ENCODE results near the gene UMODL1.

The UMODL1 gene

DNA sequence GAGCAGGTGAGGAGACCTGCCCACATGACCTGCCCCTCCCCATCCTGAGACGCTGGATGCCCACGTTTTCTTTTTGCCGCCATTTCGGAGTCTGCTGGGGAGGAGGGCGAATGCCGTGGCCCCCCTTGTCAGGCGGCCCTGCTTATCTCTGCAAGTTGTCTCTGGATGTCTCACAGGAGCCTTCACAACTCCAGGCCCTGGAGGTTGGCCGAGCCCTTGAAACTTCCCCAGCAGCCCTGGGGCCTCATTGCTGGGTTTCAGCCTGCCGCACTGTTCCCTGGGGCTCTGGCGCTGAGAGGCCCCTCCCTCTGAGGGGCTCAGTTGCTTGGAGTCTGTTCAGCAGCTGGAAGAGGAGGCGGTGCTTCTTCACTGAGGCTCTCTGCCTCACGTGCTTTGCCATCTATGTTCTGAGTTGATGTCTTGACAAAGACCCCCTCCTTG is 31.2 kb upstream of the UMODL1 start:
- no peak for DNase-seq (ENCODE audit: low read depth in 2 of 2)

GRCh38 chr21:42040411-42041180 is 30.5 kb upstream of the UMODL1 start:
- no peak for DNase-seq (ENCODE audit: low read depth in 2 of 2)

- DNase-seq (ENCODE audit: low read depth in 2 of 2) = no peak
These were observed 29.9 kb upstream of the UMODL1 start for GRCh38 chr21:42041246-42041645.

DNA sequence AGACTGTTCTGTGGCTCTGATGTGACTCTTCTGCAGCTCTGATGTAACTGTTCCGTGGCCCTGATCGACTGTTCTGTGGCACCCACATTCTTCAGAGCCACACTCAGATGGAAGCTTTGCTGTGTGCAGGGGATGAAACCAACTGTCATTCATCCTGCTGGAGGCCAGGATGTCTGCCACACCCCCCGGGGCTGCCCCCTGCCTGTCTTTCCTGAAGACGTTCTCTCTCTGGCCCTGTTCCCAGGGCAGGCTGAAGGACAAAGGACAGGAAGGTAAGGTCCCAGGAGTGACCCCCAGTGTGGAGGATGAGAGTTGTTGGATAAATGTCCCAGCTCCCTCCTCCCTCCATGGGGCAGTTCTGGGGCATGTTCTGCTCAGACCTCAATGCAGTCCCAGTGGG is 29.4 kb upstream of the UMODL1 start:
- DNase-seq (ENCODE audit: low read depth in 2 of 2) = no peak

DNA sequence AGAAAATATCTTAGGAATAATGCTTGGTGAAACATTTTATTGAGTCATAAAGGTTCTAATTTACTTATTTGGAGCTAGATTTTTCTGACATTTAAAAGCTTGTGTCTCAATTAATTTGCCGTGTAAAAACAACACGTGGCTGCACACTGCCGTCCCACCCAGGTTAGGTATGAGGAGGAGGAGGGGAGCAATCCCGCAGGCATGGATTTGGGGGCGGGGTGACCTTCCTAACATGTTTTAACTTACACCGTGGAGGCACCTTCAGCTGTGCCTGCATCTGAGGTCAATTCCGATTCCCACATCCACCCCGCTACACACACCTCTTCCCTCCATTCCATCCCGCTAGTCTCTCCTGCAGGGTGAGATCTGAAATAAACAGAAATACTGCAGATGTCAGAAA is 28.5 kb upstream of the UMODL1 start:
- DNase-seq (ENCODE audit: low read depth in 2 of 2) = no peak

DNA sequence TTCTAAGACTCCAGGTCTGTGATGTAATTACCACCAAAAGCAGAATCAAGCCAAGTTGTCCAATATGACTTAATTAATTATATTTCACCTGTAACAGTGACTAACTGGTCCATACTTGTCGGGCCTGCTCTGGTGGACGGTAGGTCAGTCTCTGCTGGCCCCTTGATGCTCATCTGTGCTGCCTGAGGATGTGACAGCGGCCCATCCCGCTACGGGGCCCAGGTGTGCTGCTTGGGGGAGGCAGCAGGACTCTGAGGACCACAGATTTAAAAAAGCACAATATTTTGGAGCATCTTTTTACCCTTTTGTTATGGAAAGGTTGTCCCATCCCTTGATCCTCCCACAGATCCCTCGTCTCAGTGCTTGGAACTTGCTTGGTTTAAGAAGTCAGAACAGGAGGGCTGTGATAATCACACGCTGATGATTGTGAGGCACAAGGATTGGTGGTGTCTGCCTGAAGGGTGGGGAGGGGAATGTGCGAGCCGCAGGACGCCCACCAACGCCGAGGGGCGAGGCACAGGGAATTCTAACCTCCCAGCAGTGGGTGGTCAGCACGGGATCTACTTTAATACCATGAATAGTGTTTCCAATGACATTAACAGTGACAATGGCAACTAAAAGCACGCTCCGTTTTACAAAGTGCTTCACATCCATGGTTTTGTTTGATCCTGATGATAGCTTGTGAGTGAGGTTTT is 27.8 kb upstream of the UMODL1 start:
- DNase-seq (ENCODE audit: low read depth in 2 of 2) = no peak

GRCh38 chr21:42043961-42044360 is 27.2 kb upstream of the UMODL1 start:
- DNase-seq (ENCODE audit: low read depth in 2 of 2) = no peak

DNA sequence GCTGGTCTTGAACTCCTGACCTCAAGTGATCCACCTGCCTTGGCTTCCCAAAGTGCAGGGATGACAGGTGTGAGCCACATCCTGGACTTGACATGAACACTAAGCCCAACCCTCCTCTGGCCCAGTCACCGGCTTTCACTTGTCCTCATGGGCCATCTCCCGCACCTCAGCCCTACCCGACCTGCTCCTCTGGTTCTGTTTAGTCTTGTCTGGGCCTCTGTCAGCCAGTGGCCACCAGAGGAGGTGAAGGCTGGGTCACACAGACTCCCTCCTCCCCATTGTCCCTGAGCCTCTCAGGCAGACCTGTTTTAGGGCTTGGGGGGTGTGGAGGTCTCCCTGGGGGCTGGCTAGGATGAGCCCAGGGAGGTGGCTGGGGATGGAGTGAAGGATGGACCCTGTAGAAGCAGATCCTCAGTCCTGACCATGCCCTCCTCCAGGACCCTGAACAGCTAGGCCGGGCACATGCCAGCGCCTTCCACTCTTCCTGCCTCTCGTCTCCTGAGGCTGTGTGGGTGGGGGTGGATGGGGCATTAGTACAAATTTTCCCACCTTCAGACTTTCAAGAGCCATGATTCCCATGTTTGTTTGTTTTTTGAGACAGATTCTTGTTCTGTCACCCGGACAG is 26.1 kb upstream of the UMODL1 start:
- no peak for DNase-seq (ENCODE audit: low read depth in 2 of 2)

GRCh38 chr21:42047821-42048613 is 23.1 kb upstream of the UMODL1 start:
- DNase-seq (ENCODE audit: low read depth in 2 of 2) = no peak

DNA sequence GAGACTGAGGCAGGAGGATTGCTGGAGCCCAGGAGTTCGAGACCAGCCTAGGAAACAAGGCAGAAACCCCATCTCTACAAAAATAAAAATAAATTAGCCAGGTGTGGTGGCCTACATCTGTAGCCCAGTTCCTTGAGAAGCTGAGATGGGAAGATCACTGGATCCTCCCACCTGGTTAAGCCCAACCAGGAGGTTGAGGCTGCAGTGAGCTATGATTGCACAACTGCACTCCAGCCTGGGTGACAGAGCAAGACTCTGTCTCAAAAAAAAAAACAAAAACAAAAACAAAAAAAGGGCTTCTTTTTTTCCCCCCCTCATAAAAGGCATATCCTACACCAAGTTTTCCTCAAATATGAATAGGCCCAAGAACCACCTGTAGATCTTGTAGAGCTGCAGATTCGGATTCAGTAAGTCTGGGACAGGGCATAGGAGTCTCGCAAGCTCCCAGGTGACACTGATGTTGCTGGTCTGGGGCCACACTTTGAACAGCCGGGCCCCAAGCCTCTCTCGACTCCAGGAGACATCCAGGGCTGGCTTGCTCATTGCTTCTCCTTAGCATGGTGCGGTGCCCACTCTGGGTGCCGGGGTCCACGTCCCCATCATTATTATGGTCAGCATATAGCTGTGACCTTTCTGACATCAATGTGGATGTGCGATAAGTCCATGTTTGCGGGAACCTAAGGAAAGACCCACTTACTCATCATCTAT is 22.1 kb upstream of the UMODL1 start:
- no peak for DNase-seq (ENCODE audit: low read depth in 2 of 2)

- DNase-seq (ENCODE audit: low read depth in 2 of 2) = no peak
These were observed 21.3 kb upstream of the UMODL1 start for GRCh38 chr21:42049578-42050430.

GRCh38 chr21:42051788-42052187 is 19.3 kb upstream of the UMODL1 start:
- DNase-seq (ENCODE audit: low read depth in 2 of 2) = no peak

DNA sequence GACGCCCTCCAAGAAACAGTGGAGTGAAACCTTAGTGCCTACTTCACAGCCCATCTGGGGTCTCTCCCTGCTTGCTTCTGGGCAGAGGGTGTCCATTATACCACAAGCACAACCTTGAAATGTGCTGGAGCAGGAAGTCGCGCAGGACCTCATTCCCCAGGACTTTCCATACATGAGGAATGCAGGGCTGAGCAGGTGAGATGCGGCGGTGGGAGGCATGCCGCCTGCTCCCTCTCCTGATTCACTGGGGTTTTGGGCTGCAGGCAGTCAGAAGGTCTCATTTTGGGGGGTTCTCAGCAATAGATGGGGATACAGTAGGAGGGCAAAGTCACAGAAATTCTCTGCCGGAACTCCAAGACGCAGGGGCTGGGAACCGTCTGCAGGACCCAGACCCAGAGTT is 15.7 kb upstream of the UMODL1 start:
- no peak for DNase-seq (ENCODE audit: low read depth in 2 of 2)

GRCh38 chr21:42056468-42056867 is 14.6 kb upstream of the UMODL1 start:
- DNase-seq (ENCODE audit: low read depth in 2 of 2) = no peak

DNA sequence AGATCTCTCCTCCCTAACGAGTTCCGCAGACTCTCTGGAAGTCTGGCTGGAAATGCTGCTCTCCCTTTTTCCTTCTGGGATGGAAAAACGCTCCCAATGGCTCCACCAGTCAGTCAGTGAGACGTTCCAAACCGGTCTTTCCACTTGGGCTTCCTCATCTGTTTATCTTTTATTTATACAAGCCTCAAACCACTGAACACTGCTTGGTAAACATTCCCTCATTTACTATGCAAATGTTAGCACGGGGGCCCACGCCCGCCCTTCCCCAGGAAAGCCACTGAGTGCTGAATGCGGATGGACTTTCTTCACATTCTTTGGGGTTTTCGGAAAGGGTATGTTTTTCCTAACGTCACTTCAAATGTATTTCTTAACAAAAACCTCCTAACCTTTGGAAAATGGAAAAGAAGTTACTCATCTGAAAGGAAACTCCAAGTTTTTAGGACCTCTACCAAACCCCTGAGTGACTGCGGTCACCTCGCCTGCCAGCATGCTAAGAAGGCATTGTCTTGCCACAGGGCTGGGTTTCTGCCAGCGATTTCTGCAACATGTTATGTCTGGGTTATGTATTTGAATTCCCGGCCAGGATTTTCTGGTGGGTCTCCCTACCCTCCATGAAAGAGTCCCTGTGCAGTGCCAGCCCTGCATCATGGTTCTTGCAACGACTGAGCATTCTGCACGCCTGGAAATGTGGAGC is 14.0 kb upstream of the UMODL1 start:
- no peak for DNase-seq (ENCODE audit: low read depth in 2 of 2)

- no peak for DNase-seq (ENCODE audit: low read depth in 2 of 2)
These were observed 13.2 kb upstream of the UMODL1 start for GRCh38 chr21:42057851-42058437.

DNA sequence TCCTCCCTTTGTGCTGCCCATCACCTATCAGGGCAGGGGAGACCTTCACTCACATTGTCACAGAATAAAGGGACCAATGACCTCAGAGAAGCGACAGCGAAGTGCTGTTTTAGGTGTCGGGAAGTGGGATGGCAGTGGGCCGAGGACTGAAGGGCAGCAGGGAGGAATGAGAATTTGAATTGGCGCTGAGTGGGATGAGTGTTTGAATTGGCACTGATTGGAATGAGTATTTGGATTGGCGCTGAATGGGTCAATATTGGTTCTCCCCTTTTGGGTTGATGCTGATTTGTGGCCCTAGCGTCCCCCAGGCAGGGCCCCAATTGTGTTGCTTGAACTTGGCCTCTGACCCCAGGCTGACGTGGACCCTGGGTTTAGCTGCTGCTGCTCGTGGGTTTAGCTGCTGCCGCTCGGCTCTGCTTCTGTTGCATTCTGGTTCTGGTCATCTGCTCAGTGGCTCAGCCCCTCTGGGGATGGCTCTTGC is 12.4 kb upstream of the UMODL1 start:
- no peak for DNase-seq (ENCODE audit: low read depth in 2 of 2)

DNA sequence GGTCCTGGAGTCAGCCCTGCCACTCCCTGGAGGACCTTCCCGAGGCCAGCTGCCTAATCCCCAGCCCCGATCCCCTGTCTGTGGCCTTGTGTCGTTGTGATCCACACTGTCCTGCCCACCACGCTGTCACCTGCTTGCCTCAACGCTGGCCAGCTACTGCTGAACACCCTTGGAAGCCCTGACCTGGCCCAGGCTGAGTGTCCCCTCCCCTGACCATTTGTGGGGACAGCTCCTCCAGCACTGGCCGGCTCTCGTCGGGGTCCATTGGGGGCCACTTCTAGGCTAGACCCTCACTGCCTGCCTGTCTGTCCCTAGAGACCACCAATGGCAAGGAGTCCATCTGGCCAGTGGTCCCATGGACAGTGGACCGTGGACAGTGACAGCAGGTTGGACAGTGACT is 12.0 kb upstream of the UMODL1 start:
- no peak for DNase-seq (ENCODE audit: low read depth in 2 of 2)

DNA sequence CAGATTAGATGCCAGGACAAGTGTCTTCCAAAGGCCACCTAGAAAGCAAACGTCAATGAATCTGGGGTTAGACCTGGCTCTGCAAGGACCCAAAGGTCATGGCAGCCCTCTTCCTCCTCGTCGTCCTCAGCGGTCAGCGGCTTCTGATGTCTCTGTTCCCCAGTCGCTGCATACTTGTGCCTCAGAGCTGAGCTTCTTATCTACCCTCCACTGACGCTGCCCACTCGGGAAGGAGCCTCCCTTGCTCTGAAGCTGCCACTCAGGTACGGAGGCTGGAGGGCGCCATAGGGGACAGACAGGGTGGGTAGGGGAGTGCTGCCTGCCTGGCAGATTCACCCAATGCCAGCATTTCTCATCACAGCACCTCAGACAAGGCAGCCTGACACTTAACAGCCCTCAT is 11.4 kb upstream of the UMODL1 start:
- no peak for DNase-seq (ENCODE audit: low read depth in 2 of 2)
